GM10266 (cell line): Measurements from ENCODE around the gene SLC22A31.

Experiments used
- DNase-seq: peaks from one replicate; pipeline ENCODE4 v3.0.0; 2012; ENCODE audit errors: extremely low spot score
- CTCF ChIP-seq: IDR thresholded peaks from 2 replicates; pipeline ENCODE4 v1.5.1; 2012; ENCODE audit warnings: mild to moderate bottlenecking, low read depth; ENCODE audit not compliant: control insufficient read depth, insufficient read depth; ENCODE audit errors: missing control alignments

SLC22A31 gene

GRCh38 chr16:89184933-89185794 lies 15.2 kb downstream of the SLC22A31 start:
- DNase-seq: no peak
- TF ChIP-seq CTCF: no peak

- no peak for DNase-seq
These were observed 15.7 kb downstream of the SLC22A31 start for GRCh38 chr16:89184677-89184932.

GRCh38 chr16:89183975-89184676 lies 16.2 kb downstream of the SLC22A31 start:
- TF ChIP-seq CTCF: no peak
- no peak for DNase-seq

More at GRCh38 chr16:89184677-89184932, 15.7 kb downstream of the SLC22A31 start:
- TF ChIP-seq CTCF: no peak

GRCh38 chr16:89183463-89183862 lies 16.9 kb downstream of the SLC22A31 start:
- no peak for TF ChIP-seq CTCF
- DNase-seq: no peak

GRCh38 chr16:89179656-89180315 lies 20.6 kb downstream of the SLC22A31 start:
- no peak for TF ChIP-seq CTCF
- no peak for DNase-seq

- TF ChIP-seq CTCF: no peak
- DNase-seq: no peak
These were observed 21.2 kb downstream of the SLC22A31 start for GRCh38 chr16:89179148-89179484.
